ENCODE data around the gene AXIN1.

AXIN1 gene

DNA sequence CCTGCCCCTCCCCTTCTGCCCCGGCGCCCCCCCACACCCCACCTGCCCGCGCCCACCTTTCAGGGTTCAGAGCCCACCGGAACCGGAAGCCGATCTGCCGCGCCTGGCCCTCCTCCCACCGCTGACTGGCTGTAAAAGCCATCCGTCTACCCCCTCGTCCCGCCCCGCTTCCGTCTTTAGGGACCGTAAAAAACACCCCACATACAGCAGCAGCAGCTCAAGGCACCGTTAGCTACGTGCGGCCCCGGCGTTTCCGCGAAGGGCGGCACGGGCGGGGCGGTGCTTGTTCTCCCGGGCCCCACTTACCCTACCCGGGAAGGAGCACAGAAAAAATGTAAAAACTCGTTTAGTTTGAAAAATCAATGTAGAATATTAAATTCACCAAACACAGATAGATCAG is 17.9 kb upstream of the AXIN1 start, which contains the start of gene MRPL28:
Gene MRPL28, minus strand, starts transcription at position 96 of the 400 bp plus-strand sequence. CDS start 320 bp downstream, outside the sequence.
- TF ChIP-seq, protein P1, sequence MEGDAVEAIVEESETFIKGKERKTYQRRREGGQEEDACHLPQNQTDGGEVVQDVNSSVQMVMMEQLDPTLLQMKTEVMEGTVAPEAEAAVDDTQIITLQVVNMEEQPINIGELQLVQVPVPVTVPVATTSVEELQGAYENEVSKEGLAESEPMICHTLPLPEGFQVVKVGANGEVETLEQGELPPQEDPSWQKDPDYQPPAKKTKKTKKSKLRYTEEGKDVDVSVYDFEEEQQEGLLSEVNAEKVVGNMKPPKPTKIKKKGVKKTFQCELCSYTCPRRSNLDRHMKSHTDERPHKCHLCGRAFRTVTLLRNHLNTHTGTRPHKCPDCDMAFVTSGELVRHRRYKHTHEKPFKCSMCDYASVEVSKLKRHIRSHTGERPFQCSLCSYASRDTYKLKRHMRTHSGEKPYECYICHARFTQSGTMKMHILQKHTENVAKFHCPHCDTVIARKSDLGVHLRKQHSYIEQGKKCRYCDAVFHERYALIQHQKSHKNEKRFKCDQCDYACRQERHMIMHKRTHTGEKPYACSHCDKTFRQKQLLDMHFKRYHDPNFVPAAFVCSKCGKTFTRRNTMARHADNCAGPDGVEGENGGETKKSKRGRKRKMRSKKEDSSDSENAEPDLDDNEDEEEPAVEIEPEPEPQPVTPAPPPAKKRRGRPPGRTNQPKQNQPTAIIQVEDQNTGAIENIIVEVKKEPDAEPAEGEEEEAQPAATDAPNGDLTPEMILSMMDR (conservative IDR thresholded peaks at IDR 0.05; ENCODE audit: low read length), result no peak
- no peak for TF ChIP-seq EZH2phosphoT487 (IDR thresholded peaks at IDR 0.05; ENCODE audit: borderline replicate concordance)
- H3K4me1 ChIP-seq (ENCODE audit: insufficient read depth, low read length, poor library complexity, severe bottlenecking), result no peaks in the 10 kb centered on the region

GRCh38 chr16:369866-370436 is 17.4 kb upstream of the AXIN1 start:
- Histone ChIP-seq H3K4me1 (ENCODE audit: insufficient read depth, low read length, poor library complexity, severe bottlenecking) (no peaks in the 10 kb centered on the region), H3K4me3 (ENCODE audit: low read length, poor library complexity, severe bottlenecking) (peak overlapping the region; percentile 69), H3F3A (ENCODE audit: low read depth) (no peaks in the 10 kb centered on the region), H3K27me3 (ENCODE audit: insufficient read depth, low read length, poor library complexity, severe bottlenecking) (no peaks in the 10 kb centered on the region), H2AFZ (ENCODE audit: low read length) (no peak overlapping the region), H3K79me2 (ENCODE audit: insufficient read depth, low read length) (peaks cover 6% of the 10 kb centered on the region; the same call in 1 of the 2 replicates), H3K4me2 (ENCODE audit: low read depth, low read length, poor library complexity, severe bottlenecking) (peak overlapping the region; percentile 64), H3K9me2 (replicated peaks; ENCODE audit: low read depth, low read length) (no peaks in the 10 kb centered on the region), H4K20me1 (ENCODE audit: insufficient read depth, low read length, poor library complexity, severe bottlenecking) (no peaks in the 10 kb centered on the region), H3K9me3 (ENCODE audit: insufficient read depth, low read depth, low read length) (no peaks in the 10 kb centered on the region), H3K36me3 (ENCODE audit: insufficient read depth, low read length) (no peaks in the 10 kb centered on the region; the same call in 1 of the 2 replicates), H3K9ac (ENCODE audit: low read depth, low read length, poor library complexity, severe bottlenecking) (peak overlapping the region; percentile 39)
- TF ChIP-seq, protein P1 (conservative IDR thresholded peaks at IDR 0.05; ENCODE audit: low read length), result no peak
- no peak for TF ChIP-seq EZH2phosphoT487 (IDR thresholded peaks at IDR 0.05; ENCODE audit: borderline replicate concordance)

More for the DNA sequence above, 17.9 kb upstream of the AXIN1 start, which contains the start of gene MRPL28:
- H3K79me2 ChIP-seq (ENCODE audit: insufficient read depth, low read length), result peaks cover 6% of the 10 kb centered on the region; the same call in 1 of the 2 replicates
- peak within 1 kb of the TSS; percentile 69 for H3K4me3 ChIP-seq (ENCODE audit: low read length, poor library complexity, severe bottlenecking)
- H3K4me2 ChIP-seq (ENCODE audit: low read depth, low read length, poor library complexity, severe bottlenecking), result peak within 1 kb of the TSS; percentile 86
- H3K36me3 ChIP-seq (ENCODE audit: insufficient read depth, low read length), result no peaks in the 10 kb centered on the region; the same call in 1 of the 2 replicates
- H3F3A ChIP-seq (ENCODE audit: low read depth), result no peaks in the 10 kb centered on the region
- H3K9me3 ChIP-seq (ENCODE audit: insufficient read depth, low read depth, low read length), result no peaks in the 10 kb centered on the region
- H3K9me2 ChIP-seq (replicated peaks; ENCODE audit: low read depth, low read length), result no peaks in the 10 kb centered on the region
- no peak within 1 kb of the TSS; the same call in 1 of the 2 replicates for H2AFZ ChIP-seq (ENCODE audit: low read length)
- H3K9ac ChIP-seq (ENCODE audit: low read depth, low read length, poor library complexity, severe bottlenecking), result peak within 1 kb of the TSS; percentile 81
- H3K27me3 ChIP-seq (ENCODE audit: insufficient read depth, low read length, poor library complexity, severe bottlenecking), result no peaks in the 10 kb centered on the region
- H4K20me1 ChIP-seq (ENCODE audit: insufficient read depth, low read length, poor library complexity, severe bottlenecking), result no peaks in the 10 kb centered on the region

GRCh38 chr16:369275-369865 is 16.8 kb upstream of the AXIN1 start:
- Histone ChIP-seq H3K4me1 (ENCODE audit: insufficient read depth, low read length, poor library complexity, severe bottlenecking) (no peaks in the 10 kb centered on the region), H3K27me3 (ENCODE audit: insufficient read depth, low read length, poor library complexity, severe bottlenecking) (no peaks in the 10 kb centered on the region), H3K79me2 (ENCODE audit: insufficient read depth, low read length) (peaks cover 6% of the 10 kb centered on the region; the same call in 1 of the 2 replicates), H2AFZ (ENCODE audit: low read length) (no peak overlapping the region), H3K36me3 (ENCODE audit: insufficient read depth, low read length) (no peaks in the 10 kb centered on the region; the same call in 1 of the 2 replicates), H3K9me2 (replicated peaks; ENCODE audit: low read depth, low read length) (no peaks in the 10 kb centered on the region), H3K4me3 (ENCODE audit: low read length, poor library complexity, severe bottlenecking) (peak overlapping the region; percentile 58), H3F3A (ENCODE audit: low read depth) (no peaks in the 10 kb centered on the region), H3K4me2 (ENCODE audit: low read depth, low read length, poor library complexity, severe bottlenecking) (peak overlapping the region; percentile 64), H3K9me3 (ENCODE audit: insufficient read depth, low read depth, low read length) (no peaks in the 10 kb centered on the region), H3K9ac (ENCODE audit: low read depth, low read length, poor library complexity, severe bottlenecking) (peak overlapping the region; percentile 39), H4K20me1 (ENCODE audit: insufficient read depth, low read length, poor library complexity, severe bottlenecking) (no peaks in the 10 kb centered on the region)
- TF ChIP-seq EZH2phosphoT487 (IDR thresholded peaks at IDR 0.05; ENCODE audit: borderline replicate concordance), result no peak
- TF ChIP-seq, protein P1 (conservative IDR thresholded peaks at IDR 0.05; ENCODE audit: low read length), result no peak

All from Loucy (cell line).